CD14-positive monocyte (primary cell): ENCODE measurements around the gene COMMD10. TPM values are rescaled to one million over a fixed set of nuclear protein-coding genes. Genes with fewer than 3 reads are reported as not detected.

ENCODE experiments used
- DNase-seq, 3 donors: peaks; one replicate each; pipeline ENCODE4 v3.0.0-alpha.2; 2011 to 2022
- H2AFZ ChIP-seq: 2 replicates; pipeline ENCODE4 v1.6.0; 2012; ENCODE audit warnings: mild to moderate bottlenecking, low read depth, low read length, inconsistent platforms; ENCODE audit not compliant: insufficient read depth, poor library complexity, severe bottlenecking
- H3K27ac ChIP-seq, 2 donors: 1 replicate in 1 of 2; 2 replicates in 1 of 2; pipeline ENCODE4 v1.5.1; 2012 to 2013; ENCODE audit warnings: low read length in 2 of 2, control low read depth in 1 of 2, inconsistent platforms in 1 of 2, low read depth in 1 of 2, mild to moderate bottlenecking in 1 of 2
- H3K27me3 ChIP-seq, 2 donors: one replicate each; pipeline versions ENCODE4 v1.6.0 to v1.6.1; 2011 to 2013; ENCODE audit warnings: low read length in 2 of 2; ENCODE audit not compliant: control insufficient read depth in 2 of 2, insufficient read depth in 2 of 2
- H3K36me3 ChIP-seq, 2 donors: replicated peaks in 1 of 2; 1 replicate in 1 of 2; 2 replicates in 1 of 2; pipeline versions ENCODE4 v1.5.1 to v1.6.1; 2012 to 2013; ENCODE audit warnings: low read length in 2 of 2, control low read depth in 1 of 2, inconsistent platforms in 1 of 2, mild to moderate bottlenecking in 1 of 2; ENCODE audit not compliant: insufficient read depth in 2 of 2, control insufficient read depth in 1 of 2
- H3K4me1 ChIP-seq, 2 donors: 1 replicate in 1 of 2; 2 replicates in 1 of 2; pipeline versions ENCODE4 v1.5.1 to v1.6.1; 2012 to 2013; ENCODE audit warnings: low read length in 2 of 2, control low read depth in 1 of 2, inconsistent platforms in 1 of 2, mild to moderate bottlenecking in 1 of 2, moderate library complexity in 1 of 2; ENCODE audit not compliant: insufficient read depth in 2 of 2, control insufficient read depth in 1 of 2
- H3K4me2 ChIP-seq: replicated peaks from 2 replicates; pipeline ENCODE3; 2012; ENCODE audit warnings: low read length, moderate library complexity, mild to moderate bottlenecking; ENCODE audit not compliant: poor library complexity, severe bottlenecking; ENCODE audit errors: extremely low read depth
- H3K4me3 ChIP-seq, 3 experiments: fragments of 200-600 bp in 1 of 3; sonication (generic) in 1 of 3; replicated peaks in 1 of 3; 1 replicate in 2 of 3; 2 replicates in 1 of 3; pipeline ENCODE4 v1.5.1; 2011 to 2013; ENCODE audit warnings: low read length in 3 of 3, mild to moderate bottlenecking in 3 of 3, control low read depth in 2 of 3, low read depth in 2 of 3, inconsistent platforms in 1 of 3, moderate library complexity in 1 of 3
- H3K79me2 ChIP-seq: 2 replicates; pipeline ENCODE4 v1.6.0; 2012; ENCODE audit warnings: mild to moderate bottlenecking, control low read depth, inconsistent platforms, low read length, moderate library complexity; ENCODE audit not compliant: insufficient read depth
- H3K9ac ChIP-seq: 2 replicates; pipeline ENCODE4 v1.6.0; 2017; ENCODE audit warnings: low read length, mild to moderate bottlenecking; ENCODE audit not compliant: insufficient read depth, poor library complexity, severe bottlenecking
- H3K9me3 ChIP-seq, 2 donors: replicated peaks in 1 of 2; 1 replicate in 1 of 2; 2 replicates in 1 of 2; pipeline versions ENCODE4 v1.5.1 to v1.6.1; 2012 to 2013; ENCODE audit warnings: low read length in 2 of 2, control low read depth in 1 of 2; ENCODE audit not compliant: control insufficient read depth in 1 of 2, insufficient read depth in 1 of 2
- H4K20me1 ChIP-seq: 2 replicates; pipeline ENCODE4 v1.6.0; 2012; ENCODE audit warnings: mild to moderate bottlenecking, low read length, control low read depth, moderate library complexity; ENCODE audit not compliant: insufficient read depth
- H3K27ac Mint-ChIP-seq, 7 donors: one replicate each; pipeline ENCODE4 v1.8.0; 2020; ENCODE audit warnings: mild to moderate bottlenecking in 7 of 7, mixed read lengths in 7 of 7, moderate library complexity in 6 of 7, inconsistent platforms in 2 of 7
- H3K27me3 Mint-ChIP-seq, 3 donors: one replicate each; pipeline ENCODE4 v1.8.0; 2021 to 2022; ENCODE audit warnings: low read depth in 3 of 3, mild to moderate bottlenecking in 3 of 3, mixed read lengths in 3 of 3, moderate library complexity in 3 of 3, inconsistent platforms in 1 of 3
- H3K36me3 Mint-ChIP-seq, 2 donors: one replicate each; pipeline ENCODE4 v1.8.0; 2020; ENCODE audit warnings: mixed read lengths in 2 of 2, inconsistent platforms in 1 of 2, mild to moderate bottlenecking in 1 of 2
- H3K4me1 Mint-ChIP-seq: one replicate; pipeline ENCODE4 v1.8.0; 2020; ENCODE audit warnings: mild to moderate bottlenecking, mixed read lengths
- H3K4me3 Mint-ChIP-seq, 2 donors: one replicate each; pipeline ENCODE4 v1.8.0; 2020; ENCODE audit warnings: mild to moderate bottlenecking in 2 of 2, mixed read lengths in 2 of 2, moderate library complexity in 1 of 2
- H3K9me3 Mint-ChIP-seq, 7 donors: one replicate each; pipeline ENCODE4 v1.8.0; 2020 to 2022; ENCODE audit warnings: mixed read lengths in 7 of 7, mild to moderate bottlenecking in 6 of 7, moderate library complexity in 6 of 7, inconsistent platforms in 2 of 7
- CTCF ChIP-seq: fragments of 200-600 bp; IDR thresholded peaks from one replicate; pipeline ENCODE4 v1.8.0; 2022; ENCODE audit warnings: antibody characterized with exemption, mild to moderate bottlenecking
- WGBS: methylation state at CpG from one replicate; pipeline ENCODE4 v1.1.5; 2013; ENCODE audit warnings: missing lambda C conversion rate; ENCODE audit not compliant: insufficient coverage; 5-methylcytosine and 5-hydroxymethylcytosine counted together
- intact Hi-C, 2 donors: fragments of 100-400 bp; cut with micrococcal nuclease; formaldehyde crosslinking; loops; one replicate each; pipeline versions ENCODE4 v1.15.0 to v1.15.1; 2023
- polyA plus RNA-seq, 3 donors: library from polyadenylated mRNA; depleted of rRNA in 1 of 3; unstranded in 2 of 3; stranded (reverse) in 1 of 3; fragments of 300-500 nt in 2 of 3; fragments of >200 nt in 1 of 3; fragmentation: Illumina TruSeq in 2 of 3; gene quantifications; 1 replicate in 2 of 3; 2 replicates in 1 of 3; pipeline ENCODE4 v1.2.3, GENCODE V29; 2012 to 2021

COMMD10 gene
- polyA plus RNA-seq, 3 donors = 16.9 to 86.1 (median 61.2) TPM

- H3K4me3 ChIP-seq = no peak overlapping the region
- no peak overlapping the region for H2AFZ ChIP-seq
- DNase-seq = no peak
- H4K20me1 ChIP-seq = no peaks in the 10 kb centered on the region
- no peaks in the 10 kb centered on the region for H3K36me3 ChIP-seq
- no peak overlapping the region for H3K4me3 Mint-ChIP-seq
- H3K27me3 Mint-ChIP-seq = no peaks in the 10 kb centered on the region
- WGBS = no CpG with 5 or more reads among the region's 3 CpGs
- TF ChIP-seq CTCF = no peak
- H3K27me3 ChIP-seq = no peaks in the 10 kb centered on the region
- no peak overlapping the region for H3K27ac Mint-ChIP-seq
- H3K9ac ChIP-seq = no peak overlapping the region
- intact Hi-C loops = no loop called here
- no peaks in the 10 kb centered on the region for H3K4me1 Mint-ChIP-seq
- H3K79me2 ChIP-seq = no peaks in the 10 kb centered on the region
- H3K9me3 ChIP-seq = no peaks in the 10 kb centered on the region
- peaks cover 15 to 19% of the 10 kb centered on the region in 2 donors for H3K36me3 Mint-ChIP-seq
- no peak overlapping the region for H3K4me2 ChIP-seq
- H3K9me3 Mint-ChIP-seq = peaks cover 0 to 8% (median 5%) of the 10 kb centered on the region in 7 donors
- no peak overlapping the region for H3K27ac ChIP-seq
- H3K4me1 ChIP-seq = no peaks in the 10 kb centered on the region
Observed at GRCh38 chr5:116237917-116238500, 153.2 kb downstream of the COMMD10 start.

GRCh38 chr5:116242343-116242742 is 157.5 kb downstream of the COMMD10 start:
- Mint-ChIP-seq H3K27ac (no peak overlapping the region), H3K27me3 (peaks cover 0 to 2% (median 0%) of the 10 kb centered on the region in 3 donors), H3K9me3 (peaks cover 2 to 22% (median 11%) of the 10 kb centered on the region in 7 donors), H3K36me3 (peaks cover 12 to 20% of the 10 kb centered on the region in 2 donors), H3K4me1 (no peaks in the 10 kb centered on the region), H3K4me3 (no peak overlapping the region)
- intact Hi-C loops = no loop called here
- Histone ChIP-seq H3K4me2 (no peak overlapping the region), H3K27ac (no peak overlapping the region), H3K79me2 (no peaks in the 10 kb centered on the region), H3K36me3 (no peaks in the 10 kb centered on the region), H3K4me1 (no peaks in the 10 kb centered on the region), H3K27me3 (no peaks in the 10 kb centered on the region), H3K4me3 (no peak overlapping the region), H2AFZ (no peak overlapping the region), H4K20me1 (no peaks in the 10 kb centered on the region), H3K9ac (no peak overlapping the region), H3K9me3 (peaks cover 0 to 5% of the 10 kb centered on the region in 2 donors)
- no peak for TF ChIP-seq CTCF
- DNase-seq = no peak
- no CpG with 5 or more reads among the region's 1 CpG for WGBS
